GM19324 (cell line): ENCODE measurements around the gene PTN.
"Not testable (repeated sequence)": the region's sequence is repeated elsewhere in the genome, so short reads cannot be mapped to it uniquely, and the experiment has no call there.

Experiments
- ATAC-seq: cut with Tn5 transposase; IDR thresholded peaks from one replicate; pipeline ENCODE4 v1.9.1; 2021; ENCODE audit warnings: mild to moderate bottlenecking, moderate library complexity; ENCODE audit not compliant: unreplicated experiment, low FRiP score

Gene PTN

DNA sequence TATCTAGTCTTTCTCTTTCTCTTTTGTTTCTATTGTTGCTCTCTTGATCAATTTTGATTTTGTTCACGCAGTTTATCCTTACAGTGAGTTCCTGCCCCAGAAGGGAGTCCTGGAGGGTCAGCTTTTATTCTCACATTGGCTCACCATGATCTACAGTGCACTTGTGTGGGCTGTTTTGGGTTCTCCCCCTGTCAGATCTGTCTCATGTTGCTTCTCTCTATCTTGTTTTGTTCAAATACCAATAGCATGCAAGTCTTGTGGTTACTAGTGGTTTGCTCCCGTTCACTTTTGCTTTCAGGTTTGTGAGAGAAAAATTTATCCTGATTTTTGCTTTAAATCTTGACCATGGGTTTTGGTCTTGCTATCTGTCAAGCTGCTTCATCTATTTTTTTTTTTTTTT lies 74.3 kb downstream of the PTN start:
- no peak for ATAC-seq

DNA sequence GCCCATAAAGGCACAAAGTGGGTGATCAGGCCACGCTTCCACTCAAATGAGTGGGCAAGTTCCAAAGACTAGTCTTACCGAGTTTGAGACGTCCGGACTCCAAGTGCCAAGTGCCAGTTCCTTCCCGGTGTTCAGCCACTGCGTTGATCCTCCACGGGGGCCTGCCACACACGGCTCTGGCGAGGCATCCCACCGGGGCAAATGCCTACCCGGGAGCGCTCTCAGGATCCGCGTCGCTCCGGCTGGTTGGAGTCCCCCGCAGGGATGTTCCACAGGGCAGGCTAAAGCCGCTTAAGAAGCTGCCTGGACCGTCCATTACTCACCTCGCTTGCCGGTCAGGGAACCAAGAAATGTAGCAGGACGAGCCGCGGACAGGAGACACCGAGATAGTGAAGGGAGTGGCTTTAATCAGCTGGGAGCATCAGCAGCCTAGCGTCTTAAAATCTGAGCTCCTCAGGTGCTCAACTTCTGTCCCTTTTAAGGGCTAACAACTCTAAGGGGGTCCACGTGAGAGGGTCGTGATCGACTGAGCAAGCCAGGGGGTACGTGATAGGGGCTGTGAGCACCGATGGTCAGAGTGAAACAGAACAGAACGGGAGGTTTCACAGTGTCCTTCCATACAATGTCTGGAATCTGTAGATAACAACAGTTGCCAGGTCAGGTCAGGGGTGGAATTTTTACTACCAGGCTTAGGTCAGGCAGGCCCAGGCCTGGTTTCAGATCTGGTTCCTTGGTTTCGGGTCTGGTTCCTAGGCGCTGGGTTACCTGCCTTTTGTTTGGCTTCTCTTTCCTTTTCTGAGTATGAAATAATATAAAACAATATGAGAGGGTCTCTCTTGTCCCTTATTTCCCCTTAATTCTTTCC lies 75.3 kb downstream of the PTN start:
- not testable (repeated sequence) for ATAC-seq

DNA sequence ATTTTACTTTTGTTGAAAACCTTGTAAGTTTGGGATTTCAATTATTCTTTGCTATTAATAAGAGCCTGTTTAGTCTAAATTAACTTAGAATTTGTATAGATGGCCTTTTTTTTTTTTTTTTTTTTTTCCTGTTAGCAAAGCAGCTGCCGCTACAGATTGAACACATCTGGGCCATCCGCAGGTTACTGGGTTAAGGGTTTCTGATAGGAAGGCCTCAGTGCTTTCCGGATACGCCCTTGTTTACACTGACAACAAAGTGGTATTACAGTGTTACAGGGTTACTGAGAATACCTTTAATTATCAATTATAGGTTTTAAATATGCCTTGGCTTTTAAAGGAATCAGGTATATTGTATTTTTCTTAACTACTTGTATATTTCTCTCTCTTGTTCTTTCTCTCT lies 76.8 kb downstream of the PTN start:
- no peak for ATAC-seq

DNA sequence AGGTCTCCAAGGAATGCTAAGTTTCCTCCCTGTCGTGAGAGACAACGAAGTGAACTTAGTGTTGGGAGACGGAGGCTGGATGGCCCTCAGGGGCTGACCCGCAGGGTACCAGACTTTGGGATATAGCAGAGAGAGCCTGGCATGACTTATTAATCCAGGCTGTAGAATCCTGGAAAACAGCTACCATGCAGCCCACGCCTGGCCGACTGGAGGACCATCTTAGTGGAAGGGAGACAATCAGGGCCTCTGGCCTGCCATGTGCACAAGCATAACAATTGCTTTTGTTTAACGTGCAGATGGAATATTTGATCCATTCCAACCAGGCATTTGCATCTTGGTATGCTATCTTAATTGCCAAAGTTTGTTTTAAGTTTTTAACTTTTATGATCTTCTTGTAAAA lies 78.1 kb downstream of the PTN start:
- ATAC-seq = not testable (repeated sequence)

DNA sequence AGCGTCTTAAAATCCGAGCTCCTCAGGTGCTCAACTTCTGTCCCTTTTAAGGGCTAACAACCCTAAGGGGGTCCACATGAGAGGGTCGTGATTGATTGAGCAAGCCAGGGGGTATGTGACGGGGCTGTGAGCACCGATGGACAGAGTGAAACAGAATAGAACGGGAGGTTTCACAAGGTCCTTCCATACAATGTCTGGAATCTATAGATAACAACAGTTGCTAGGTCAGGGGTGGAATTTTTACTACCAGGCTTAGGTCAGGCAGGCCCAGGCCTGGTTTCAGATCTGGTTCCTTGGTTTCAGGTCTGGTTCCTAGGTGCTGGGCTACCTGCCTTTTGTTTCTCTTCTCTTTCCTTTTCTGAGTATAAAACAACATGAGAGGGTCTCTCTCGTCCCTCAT lies 80.9 kb downstream of the PTN start:
- ATAC-seq = no peak

DNA sequence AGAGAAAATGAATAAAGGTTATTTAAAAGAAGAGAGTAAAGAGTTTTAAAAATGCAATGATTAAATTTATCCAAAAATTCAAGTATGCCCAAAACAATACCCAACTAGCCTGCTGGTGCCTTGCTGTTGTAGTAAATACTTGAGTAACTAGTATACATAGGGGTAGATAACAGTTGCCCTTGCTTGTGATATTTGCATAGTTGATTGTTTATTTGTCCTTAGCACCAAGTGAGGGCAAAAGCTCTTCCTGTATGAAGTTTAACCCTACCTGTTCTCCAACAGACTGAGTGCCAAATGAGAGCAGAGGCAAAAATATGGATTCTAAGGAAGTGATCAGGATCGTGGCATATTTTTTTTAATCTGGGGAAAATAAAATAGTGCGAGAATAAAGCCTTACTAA lies 85.0 kb downstream of the PTN start:
- ATAC-seq = no peak

DNA sequence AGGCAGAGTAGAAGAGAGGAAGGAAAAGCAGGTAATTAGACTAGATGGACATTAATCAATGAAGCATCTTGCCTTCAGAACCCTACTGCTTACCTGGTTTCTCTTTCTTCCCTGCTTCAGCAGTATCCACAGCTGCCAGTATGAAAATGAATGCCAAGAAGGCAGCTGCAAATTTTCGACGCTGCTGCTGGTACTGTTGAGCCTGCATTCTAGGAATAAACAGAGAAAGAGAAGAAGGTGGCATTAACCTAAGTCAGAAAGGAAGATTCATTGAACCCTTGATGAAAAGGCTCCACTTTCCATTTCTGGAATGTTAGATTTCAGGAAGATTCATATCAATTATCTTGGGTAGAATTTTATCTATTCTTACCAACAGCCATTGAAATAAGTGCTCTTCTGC lies 88.8 kb downstream of the PTN start:
- no peak for ATAC-seq

DNA sequence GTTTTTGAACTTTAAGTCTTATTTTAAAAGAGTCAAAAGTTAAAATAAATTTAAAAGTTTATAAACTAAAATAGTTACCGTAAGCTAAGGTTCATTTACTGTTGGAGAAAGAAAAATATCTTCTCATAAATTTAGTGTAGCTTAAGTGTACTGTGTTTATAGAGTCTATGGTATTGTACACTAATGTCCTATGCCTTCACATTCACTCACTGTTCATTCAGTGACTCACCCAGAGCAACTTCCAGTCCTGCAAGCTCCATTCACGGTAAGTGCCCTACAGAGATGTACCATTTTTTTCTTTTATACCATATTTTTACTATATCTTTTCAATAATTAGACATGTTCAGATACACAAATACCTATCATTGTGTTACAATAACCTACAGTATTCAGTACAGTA lies 97.6 kb downstream of the PTN start:
- ATAC-seq = no peak

DNA sequence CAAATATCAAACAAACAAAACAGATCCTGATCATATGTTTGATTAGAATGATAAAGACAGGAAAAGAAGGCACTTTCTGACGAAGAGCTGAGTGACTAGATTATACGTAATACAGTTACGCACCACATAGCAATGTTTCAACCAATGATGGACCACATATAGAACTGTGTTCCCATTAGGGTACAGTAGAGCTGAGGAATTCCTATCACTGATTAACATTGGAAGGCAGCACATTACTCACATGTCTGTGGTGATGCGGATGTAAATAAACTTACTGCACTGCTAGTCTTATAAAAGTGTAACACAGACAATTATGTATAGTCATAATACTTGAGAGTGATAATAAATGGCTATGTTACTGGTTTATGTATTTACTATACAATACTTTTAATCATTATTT lies 98.3 kb downstream of the PTN start:
- no peak for ATAC-seq

DNA sequence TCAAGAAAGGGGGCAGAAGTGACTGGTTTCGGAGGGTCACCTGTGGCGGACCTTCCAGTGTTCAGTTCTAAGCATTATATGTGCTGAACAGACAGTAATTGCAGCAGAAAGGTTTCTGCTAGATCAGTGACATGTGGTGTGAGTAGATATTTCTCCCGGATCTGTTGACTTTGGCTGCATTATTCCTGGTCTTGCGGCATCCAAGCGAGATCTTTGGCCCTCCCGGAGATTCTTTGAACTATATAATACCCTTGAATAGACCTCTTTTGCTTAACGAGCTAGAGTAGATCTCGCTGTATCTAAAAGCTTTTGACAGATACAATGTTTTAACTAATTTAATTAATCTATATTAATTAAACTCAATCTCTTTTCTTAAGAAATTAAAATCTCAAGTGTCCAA lies 99.8 kb downstream of the PTN start:
- no peak for ATAC-seq

DNA sequence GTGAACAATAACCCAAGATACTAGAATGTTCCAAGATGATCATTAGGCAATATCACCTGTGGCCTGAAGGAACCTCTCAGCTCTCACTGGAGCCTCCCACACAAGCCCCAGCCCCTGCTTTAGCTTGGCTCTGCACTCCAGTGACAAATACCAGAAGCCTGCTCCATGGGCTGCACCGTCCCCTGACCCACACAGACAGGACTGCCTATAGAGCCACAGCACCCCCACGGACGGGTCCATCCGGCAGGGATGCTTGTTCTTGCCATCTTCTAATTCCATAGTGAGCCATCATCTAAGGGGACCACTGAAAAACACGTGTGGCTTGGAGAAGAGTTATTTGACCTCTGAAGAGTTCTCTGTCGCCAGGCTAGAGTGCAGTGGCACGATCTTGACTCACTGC lies 100.9 kb downstream of the PTN start:
- ATAC-seq = no peak

DNA sequence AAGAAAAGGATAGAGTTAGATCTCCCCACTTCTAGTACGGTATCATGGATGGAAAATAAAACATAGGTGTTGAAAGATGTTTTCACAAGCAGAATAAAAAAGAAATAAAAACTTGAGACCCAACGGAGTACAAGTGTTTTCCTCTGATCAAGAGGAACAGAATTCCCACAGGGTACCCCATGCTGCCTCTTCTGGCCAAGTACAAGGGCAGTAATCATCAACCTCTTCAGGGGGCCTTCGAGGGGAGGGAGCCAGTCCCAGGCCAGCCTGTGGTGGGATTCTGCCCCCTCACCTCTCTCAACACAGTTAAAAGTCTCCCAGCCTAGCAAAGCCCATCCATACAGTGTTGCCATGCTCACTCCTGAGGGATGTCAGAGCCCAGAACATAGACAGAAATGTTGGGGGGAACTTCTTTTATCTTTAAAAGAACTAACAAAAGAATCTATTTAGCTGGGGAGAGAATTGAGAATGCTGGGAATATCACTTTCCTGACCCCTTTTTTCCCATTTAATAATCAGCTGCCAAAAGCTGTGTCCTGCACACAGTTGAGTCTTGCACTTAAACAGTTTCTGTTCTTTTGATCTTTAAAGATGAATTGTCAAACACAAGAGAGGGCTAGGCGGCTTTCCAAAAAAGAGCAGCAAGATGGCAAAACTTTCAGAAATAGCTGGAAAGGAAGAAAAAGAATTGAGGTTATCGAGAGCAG lies 101.7 kb downstream of the PTN start:
- no peak for ATAC-seq

DNA sequence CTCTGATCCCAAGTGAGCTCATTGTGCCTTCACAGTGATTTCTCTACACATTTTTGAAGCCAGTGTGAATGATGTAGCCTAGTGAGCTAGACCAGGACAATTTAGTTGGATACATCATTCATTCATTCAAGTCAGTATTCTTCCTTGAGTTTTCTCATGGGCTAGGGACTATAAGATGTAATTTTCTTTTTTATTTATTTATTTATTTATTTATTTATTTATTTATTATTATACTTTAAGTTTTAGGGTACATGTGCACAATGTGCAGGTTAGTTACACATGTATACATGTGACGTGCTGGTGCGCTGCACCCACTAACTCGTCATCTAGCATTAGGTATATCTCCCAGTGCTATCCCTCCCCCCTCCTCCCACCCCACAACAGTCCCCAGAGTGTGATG lies 104.3 kb downstream of the PTN start:
- ATAC-seq = not testable (repeated sequence)

DNA sequence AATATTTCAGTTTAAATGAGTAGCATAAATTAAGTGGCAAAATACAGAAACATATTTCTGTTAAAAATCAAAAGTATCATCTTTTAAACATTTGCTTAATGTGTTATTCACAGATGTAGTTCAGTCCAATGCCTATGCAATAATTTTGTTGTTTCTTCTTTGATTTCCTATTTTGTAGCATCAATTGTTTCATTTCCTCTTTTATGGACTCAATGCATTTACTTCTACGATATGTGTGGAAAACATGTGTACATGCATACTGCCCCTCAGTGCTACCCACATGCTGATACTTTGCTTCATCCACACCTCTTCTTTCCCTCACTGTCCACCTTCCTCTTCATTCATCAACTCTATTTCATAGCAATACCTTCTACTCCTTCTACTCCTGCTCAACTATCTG lies 108.1 kb downstream of the PTN start:
- ATAC-seq = no peak

DNA sequence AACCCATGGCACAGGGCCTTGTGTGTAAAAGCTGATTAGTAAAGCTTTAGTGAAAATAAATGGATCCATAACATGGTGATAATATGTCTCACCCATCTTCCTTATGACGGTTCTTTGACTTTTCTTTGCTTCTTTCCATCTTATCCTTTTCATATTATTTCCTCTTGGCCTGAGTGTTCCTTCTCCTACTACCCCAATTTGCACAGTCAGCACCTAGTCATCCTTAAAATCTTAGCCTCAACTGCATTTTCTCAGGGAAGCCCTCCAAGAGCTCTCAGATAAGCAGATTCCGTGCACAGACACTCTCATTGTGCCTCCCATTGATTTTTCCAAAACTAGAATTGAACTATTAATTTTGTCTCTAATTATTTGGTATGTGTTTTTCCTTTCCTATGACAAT lies 112.4 kb downstream of the PTN start:
- ATAC-seq = no peak

DNA sequence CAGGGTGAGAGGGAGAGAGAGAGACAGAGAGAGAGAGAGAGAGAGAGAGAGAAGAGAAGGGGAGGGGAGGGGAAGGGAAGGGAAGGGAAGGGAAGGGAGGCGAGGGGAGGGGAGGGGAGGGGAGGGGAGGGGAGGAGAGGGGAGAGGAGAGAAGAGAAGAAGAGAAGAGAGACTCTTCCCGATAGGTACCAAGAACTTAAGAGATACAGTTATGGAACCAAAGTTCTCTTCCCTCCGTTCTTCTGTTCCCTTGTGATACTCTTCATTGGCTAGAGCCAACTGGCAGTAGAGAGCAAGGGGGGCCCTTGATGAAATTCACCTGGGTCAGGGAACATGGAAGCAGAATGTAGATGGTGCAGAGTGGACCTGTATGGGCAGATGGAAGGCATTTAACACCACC lies 122.1 kb downstream of the PTN start:
- no peak for ATAC-seq

DNA sequence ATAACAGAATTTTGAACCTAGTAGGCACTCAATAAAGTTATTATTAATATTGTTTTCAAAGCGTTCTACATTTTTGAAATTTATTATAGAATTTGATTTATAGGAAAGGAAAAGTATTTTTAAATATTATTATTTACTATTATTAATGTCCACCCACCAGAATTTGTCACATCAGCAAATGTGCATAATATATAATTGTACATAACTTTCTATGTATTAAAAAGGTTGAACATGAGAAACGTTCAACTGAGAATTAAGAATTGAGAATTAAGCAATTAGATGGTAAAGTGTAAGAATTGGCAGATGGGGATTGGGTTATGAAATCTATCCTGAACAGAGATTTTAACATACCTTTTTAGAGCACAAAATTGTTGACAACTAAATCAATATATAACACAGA lies 129.8 kb downstream of the PTN start:
- no peak for ATAC-seq

DNA sequence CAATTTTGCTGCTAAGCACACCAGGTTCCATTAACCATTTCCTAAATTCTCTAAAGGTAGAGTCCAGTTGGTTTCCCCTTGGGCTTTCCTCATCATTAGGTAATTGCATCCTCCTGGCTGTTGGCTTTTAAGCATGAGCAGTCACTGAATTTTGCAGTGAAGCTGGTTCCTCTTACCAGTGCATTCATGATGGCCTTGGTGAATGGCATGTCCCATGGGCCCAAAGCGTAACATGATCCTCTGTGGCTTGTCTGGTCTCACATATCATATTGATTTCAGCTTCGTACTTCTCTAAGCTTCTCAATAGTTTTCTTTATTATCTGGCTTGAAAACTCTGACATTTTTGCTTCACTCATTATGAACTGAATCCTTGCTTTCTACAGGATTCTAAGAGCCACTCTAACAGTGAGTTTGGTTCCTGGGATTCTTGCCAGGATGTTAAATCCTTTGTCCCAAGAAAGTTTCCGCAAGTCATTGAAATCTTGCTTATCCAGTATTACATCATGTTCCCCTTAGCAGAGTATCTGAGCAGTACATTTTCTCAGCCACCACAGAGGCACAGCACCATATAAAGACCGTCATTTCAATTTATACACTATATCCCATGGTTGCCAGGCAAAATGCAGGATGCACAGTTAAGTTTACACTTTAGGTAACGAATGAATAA lies 134.2 kb downstream of the PTN start:
- ATAC-seq = no peak

DNA sequence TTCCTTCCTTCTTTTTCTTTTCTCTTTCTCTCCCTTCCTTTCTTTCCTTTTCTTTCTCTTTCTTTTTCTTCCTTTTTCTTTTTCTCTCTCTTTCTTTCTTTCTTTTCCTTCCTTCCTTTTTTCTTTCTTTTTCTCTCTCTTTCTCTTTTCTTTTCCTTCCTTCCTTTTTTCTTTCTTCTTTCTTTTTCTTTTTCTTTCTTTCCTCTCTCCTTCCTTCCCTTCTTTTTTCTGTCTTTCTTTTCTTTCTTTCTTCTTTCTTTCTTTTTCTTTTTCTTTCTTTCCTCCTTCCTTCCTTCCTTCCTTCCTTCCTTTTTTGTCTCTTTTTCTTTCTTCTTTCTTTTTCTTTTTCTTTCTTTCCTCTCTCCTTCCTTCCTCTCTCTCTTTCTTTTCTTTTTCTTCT lies 136.8 kb downstream of the PTN start:
- ATAC-seq = no peak

DNA sequence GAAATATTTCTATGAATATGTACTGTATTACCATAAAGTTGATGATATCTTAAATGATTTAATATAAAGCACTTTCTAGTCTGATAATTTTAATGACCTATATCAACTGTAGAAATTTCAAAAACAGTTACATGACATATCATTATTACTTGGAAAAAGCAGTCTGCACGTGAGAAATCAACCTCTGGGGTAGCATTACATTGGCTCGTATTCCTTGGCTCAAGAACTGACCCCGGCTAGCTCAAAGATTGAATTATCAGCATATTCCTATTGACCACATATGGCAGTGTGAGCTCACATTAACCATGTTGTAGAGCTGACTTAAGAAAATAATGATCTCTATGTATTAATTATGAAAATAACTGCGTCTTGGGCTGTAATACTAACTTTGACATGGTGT lies 139.3 kb downstream of the PTN start:
- no peak for ATAC-seq

DNA sequence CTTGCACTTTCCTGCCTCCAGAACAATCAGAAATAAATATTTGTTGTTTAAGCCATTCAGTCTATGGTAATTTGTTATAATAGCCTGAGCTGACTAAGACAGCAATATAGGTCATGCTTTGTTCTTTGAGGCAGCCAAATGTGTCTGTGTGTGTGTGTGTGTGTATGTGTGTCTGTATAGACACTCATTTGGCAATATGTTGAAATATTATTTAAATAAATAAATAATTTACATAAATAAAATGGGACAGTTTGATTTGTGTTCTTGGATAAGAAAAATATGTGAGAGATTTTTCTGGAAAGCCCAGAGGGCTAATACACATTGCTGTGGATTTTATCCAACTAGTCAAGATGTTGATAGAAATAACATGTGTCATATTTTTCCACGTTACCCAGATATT lies 140.2 kb downstream of the PTN start:
- ATAC-seq = no peak

DNA sequence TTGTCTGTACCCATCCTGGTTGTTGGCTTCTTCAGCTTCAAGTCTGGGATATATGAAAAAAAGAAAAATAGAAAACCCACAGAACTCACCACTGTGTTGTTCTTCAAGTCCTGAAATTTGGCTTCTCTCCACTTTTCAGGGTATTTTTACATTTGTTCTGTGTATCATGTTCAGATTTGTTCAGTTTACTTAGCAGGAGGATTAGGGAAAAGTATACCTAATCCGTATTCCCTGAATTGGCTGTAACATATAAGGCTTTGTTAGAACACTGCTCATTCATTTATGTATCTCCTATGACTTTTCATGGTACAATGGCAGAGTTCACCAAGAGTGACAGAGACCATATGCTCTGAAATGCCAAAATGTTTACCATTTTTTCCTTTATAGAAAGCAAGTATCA lies 146.9 kb downstream of the PTN start:
- no peak for ATAC-seq
